GM12872 (cell line): ENCODE measurements around the gene ETV5.

Experiments used
- CTCF ChIP-seq: IDR thresholded peaks from 3 replicates; pipeline ENCODE4 v1.5.1; 2011; ENCODE audit warnings: low read depth, mild to moderate bottlenecking, low read length, moderate library complexity; ENCODE audit not compliant: insufficient read depth

Gene ETV5

GRCh38 chr3:186014866-186015265 is 94.0 kb downstream of the ETV5 start:
- no peak for TF ChIP-seq CTCF

GRCh38 chr3:186013312-186013711 is 95.6 kb downstream of the ETV5 start:
- no peak for TF ChIP-seq CTCF

DNA sequence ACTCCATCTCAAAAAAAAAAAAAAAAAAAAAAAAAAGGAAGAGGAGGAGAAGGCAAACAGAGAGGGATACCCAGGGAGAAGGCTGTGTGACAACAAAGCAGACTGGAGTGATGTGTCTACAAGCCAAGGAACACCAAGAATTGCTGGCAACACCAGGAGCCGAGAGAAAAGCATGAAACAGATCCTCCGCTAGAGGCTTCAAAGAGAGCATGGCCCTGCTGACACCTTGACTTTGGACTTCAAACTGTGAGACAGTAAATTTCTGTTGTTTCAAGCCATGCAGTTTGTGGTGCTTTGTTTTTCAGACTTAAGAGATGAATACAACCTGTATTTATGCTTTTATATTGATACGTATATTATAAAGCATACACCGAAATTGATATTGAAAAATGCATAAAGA is 96.8 kb downstream of the ETV5 start:
- TF ChIP-seq CTCF = no peak

GRCh38 chr3:186004671-186005070 is 104.2 kb downstream of the ETV5 start:
- TF ChIP-seq CTCF = no peak

DNA sequence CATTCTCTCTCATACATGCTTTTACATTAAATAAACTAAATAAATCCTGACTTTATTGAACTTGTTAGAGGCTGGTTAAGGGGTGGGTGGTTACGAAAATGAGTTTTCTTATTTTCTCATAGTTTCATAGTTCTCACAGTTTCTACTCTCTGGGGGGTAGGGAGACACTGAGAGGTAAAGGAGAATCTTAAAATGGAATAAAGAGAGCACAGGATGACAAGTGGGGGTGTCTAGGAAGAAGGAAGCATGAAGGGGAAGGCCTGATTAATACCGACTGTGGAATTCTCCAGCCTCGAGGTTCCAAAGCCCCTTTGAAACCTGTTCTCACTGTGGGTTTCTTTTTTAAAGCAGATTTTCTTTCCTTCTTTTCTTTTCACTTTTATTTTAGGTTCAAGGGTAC is 104.7 kb downstream of the ETV5 start:
- no peak for TF ChIP-seq CTCF

GRCh38 chr3:186003610-186004009 is 105.3 kb downstream of the ETV5 start:
- TF ChIP-seq CTCF = no peak

GRCh38 chr3:186002884-186003472 is 105.9 kb downstream of the ETV5 start:
- TF ChIP-seq CTCF = peak; percentile 55
